ENCODE data around the gene CRYGD.
"Not testable (repeated sequence)": the region's sequence is repeated elsewhere in the genome, so short reads cannot be mapped to it uniquely, and the experiment has no call there.

CRYGD gene

GRCh38 chr2:208103616-208104015 is 20.7 kb downstream of the CRYGD start:
- H3K4me1 Mint-ChIP-seq = no peaks in the 10 kb centered on the region
- no peaks in the 10 kb centered on the region for H3K36me3 Mint-ChIP-seq
- no peaks in the 10 kb centered on the region for H3K9me3 Mint-ChIP-seq
- H3K4me3 Mint-ChIP-seq = no peak overlapping the region
- H3K27me3 Mint-ChIP-seq = peaks cover 58% of the 10 kb centered on the region
- no peak for ATAC-seq
- no peak overlapping the region for H3K27ac Mint-ChIP-seq

- H3K4me1 Mint-ChIP-seq = no peaks in the 10 kb centered on the region
- peaks cover 46% of the 10 kb centered on the region for H3K27me3 Mint-ChIP-seq
- H3K4me3 Mint-ChIP-seq = no peak overlapping the region
- ATAC-seq = no peak
- H3K36me3 Mint-ChIP-seq = no peaks in the 10 kb centered on the region
- no peak overlapping the region for H3K27ac Mint-ChIP-seq
- no peaks in the 10 kb centered on the region for H3K9me3 Mint-ChIP-seq
Observed at GRCh38 chr2:208101716-208102631, 22.4 kb downstream of the CRYGD start.

DNA sequence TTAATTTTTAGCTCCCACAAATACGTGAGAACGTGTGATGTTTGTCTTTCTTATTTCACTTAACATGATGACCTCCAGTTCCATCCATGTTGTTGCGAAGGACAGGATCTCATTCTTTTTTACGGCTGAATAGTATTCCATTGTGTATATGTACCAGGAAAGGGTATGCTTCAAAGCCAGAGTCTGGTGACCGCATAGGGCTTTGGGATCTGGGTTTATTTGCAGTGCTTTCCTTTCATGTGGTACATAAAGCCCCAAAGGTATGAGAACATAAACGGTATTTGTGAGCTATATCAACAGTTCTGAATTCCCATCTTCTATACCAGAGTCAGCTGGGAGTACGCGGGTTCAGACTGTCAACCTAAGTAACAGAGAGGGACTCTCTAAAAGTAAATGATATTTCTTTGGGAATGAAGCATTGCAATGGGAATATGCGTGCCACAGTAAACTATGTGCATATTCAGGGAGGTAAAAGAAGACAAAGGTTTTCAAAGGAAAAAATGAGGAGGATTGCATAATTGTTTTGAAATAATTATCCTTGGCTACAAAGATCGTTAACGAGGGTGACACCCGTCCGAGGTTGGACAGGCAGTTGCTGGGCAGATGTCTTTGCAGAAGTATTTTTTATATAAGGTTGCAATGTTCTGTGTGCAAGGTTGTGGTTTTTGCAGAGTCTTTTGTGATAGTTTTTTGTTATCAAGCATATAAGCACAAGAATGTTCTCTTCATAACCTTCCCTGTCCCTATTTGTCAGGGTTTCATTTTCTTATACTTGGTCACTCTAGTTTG is 24.4 kb downstream of the CRYGD start:
- no peak for ATAC-seq
- no peak overlapping the region for H3K27ac Mint-ChIP-seq
- peaks cover 27% of the 10 kb centered on the region for H3K27me3 Mint-ChIP-seq
- H3K36me3 Mint-ChIP-seq = no peaks in the 10 kb centered on the region
- no peaks in the 10 kb centered on the region for H3K9me3 Mint-ChIP-seq
- no peak overlapping the region for H3K4me3 Mint-ChIP-seq
- H3K4me1 Mint-ChIP-seq = no peaks in the 10 kb centered on the region

GRCh38 chr2:208098701-208099100 is 25.6 kb downstream of the CRYGD start:
- H3K9me3 Mint-ChIP-seq, H3K4me3 Mint-ChIP-seq, ATAC-seq, H3K4me1 Mint-ChIP-seq, H3K36me3 Mint-ChIP-seq, H3K27ac Mint-ChIP-seq: not testable (repeated sequence)
- H3K27me3 Mint-ChIP-seq = peaks cover 20% of the 10 kb centered on the region

DNA sequence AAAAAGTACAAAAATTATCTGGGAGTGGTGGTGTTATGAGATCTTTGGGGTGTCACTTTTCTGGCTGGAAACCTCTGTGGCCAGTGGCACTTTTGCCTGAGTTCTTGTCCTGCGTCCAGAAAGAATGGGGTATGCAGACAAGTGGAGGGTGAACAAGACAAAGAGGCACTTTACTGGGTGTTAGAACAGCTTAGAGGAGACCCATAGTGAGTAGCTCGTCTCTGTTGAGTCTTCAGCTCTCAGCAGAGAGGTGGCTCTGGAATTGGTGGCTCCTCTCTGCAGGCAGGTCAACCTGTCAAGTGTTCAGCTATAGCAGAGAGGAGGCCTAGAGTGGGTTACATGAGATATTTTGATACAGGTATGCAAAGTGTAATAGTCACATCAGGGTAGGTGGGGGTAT is 26.1 kb downstream of the CRYGD start:
- Mint-ChIP-seq H3K9me3 (no peaks in the 10 kb centered on the region), H3K4me3 (no peak overlapping the region)

DNA sequence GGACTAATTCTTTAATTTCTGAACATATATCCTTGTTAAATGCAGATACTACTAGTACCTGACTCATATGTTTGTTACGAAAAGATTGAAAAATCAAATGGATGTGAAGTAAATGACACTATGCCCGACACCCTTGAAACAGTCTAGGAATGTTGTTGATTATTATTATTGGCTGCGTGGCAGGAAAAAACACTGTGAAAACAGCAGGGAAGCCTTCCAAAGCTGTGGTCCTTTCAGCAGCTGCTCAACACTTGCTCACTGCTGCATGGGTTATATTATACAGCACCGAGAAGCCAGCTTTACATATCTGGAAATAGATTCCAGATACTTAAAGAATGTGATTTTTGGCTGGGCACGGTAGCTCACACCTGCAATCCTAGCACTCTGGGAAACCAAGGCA is 26.5 kb downstream of the CRYGD start:
- H3K4me1 Mint-ChIP-seq = no peaks in the 10 kb centered on the region
- H3K36me3 Mint-ChIP-seq = no peaks in the 10 kb centered on the region
- peaks cover 20% of the 10 kb centered on the region for H3K27me3 Mint-ChIP-seq
- no peak overlapping the region for H3K4me3 Mint-ChIP-seq
- no peak for ATAC-seq
- no peak overlapping the region for H3K27ac Mint-ChIP-seq
- H3K9me3 Mint-ChIP-seq = no peaks in the 10 kb centered on the region

More for the DNA sequence above, 26.1 kb downstream of the CRYGD start:
- H3K27me3 Mint-ChIP-seq = peaks cover 20% of the 10 kb centered on the region
- ATAC-seq = no peak
- no peaks in the 10 kb centered on the region for H3K36me3 Mint-ChIP-seq
- H3K27ac Mint-ChIP-seq = no peak overlapping the region
- no peaks in the 10 kb centered on the region for H3K4me1 Mint-ChIP-seq

GRCh38 chr2:208097313-208097712 is 27.0 kb downstream of the CRYGD start:
- no peak overlapping the region for H3K4me3 Mint-ChIP-seq
- H3K9me3 Mint-ChIP-seq = no peaks in the 10 kb centered on the region
- no peaks in the 10 kb centered on the region for H3K36me3 Mint-ChIP-seq
- ATAC-seq = no peak
- no peak overlapping the region for H3K27ac Mint-ChIP-seq
- H3K4me1 Mint-ChIP-seq = no peaks in the 10 kb centered on the region
- peaks cover 20% of the 10 kb centered on the region for H3K27me3 Mint-ChIP-seq

DNA sequence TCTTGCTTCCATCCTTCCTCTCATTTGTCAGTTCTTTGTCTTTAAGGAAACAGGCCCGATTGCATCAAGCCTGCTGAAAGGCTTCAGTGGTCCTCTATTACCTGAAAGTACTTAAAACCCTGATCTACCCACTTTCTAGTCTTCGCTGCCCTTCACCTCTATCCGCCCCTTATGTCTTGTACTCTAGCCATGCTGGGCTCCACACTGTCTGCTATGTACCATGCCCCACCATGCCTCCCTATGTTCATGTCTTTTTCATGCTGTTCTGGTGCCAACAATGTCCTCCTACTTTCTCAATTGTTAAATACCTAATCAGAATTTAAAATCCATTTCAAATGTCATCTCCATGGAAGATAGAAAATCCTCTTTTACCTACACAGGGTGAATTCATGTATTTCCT is 28.2 kb downstream of the CRYGD start:
- Mint-ChIP-seq H3K27me3 (peaks cover 20% of the 10 kb centered on the region), H3K4me1 (no peaks in the 10 kb centered on the region), H3K36me3 (no peaks in the 10 kb centered on the region), H3K27ac (no peak overlapping the region), H3K4me3 (no peak overlapping the region), H3K9me3 (no peaks in the 10 kb centered on the region)
- no peak for ATAC-seq

- no peaks in the 10 kb centered on the region for H3K27me3 Mint-ChIP-seq
- H3K27ac Mint-ChIP-seq = no peak overlapping the region
- H3K36me3 Mint-ChIP-seq = no peaks in the 10 kb centered on the region
- H3K4me1 Mint-ChIP-seq = no peaks in the 10 kb centered on the region
- peaks cover 2% of the 10 kb centered on the region for H3K9me3 Mint-ChIP-seq
- no peak for ATAC-seq
- no peak overlapping the region for H3K4me3 Mint-ChIP-seq
Observed at GRCh38 chr2:208093128-208093527, 31.2 kb downstream of the CRYGD start.

DNA sequence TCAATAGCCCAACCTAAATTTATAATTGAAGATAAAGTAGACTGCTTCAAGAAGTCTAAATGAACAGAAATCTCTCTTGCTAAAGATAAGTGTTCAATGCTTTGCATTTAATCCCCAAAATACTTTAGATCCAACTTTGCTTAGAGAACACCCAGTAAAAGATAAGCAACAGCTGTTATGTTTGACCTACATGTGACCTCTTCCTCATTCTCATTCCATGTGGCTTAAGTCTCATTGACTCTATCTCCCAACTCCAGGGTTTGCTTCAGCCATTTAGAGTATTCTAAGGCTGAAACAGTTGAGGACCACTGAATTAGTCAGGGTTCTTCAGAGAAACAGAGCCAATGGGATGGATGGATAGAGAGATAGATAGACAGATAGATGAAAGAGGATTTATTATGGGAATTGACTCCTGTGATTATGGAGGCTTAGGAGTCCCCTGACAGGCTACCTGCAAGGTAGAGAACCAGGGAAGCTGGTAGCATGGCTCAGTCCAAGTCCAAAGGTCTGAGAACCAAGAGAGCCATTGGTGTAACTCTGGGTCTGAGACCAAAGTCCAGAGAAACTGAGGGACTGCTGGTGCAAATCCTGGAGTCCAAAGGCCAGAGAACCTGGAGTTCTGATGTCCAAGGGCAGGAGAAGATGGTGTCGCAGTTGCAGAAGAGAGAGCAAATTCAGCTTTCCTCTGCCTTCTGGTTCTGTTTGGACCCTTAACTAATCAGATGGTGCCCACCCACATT is 32.1 kb downstream of the CRYGD start:
- Mint-ChIP-seq H3K27me3 (no peaks in the 10 kb centered on the region), H3K36me3 (no peaks in the 10 kb centered on the region), H3K9me3 (peaks cover 2% of the 10 kb centered on the region), H3K4me3 (no peak overlapping the region), H3K27ac (no peak overlapping the region), H3K4me1 (no peaks in the 10 kb centered on the region)
- no peak for ATAC-seq

GRCh38 chr2:208090420-208090819 is 33.9 kb downstream of the CRYGD start:
- Mint-ChIP-seq H3K27me3 (no peaks in the 10 kb centered on the region), H3K27ac (no peak overlapping the region), H3K9me3 (peaks cover 2% of the 10 kb centered on the region), H3K4me3 (no peak overlapping the region), H3K36me3 (no peaks in the 10 kb centered on the region), H3K4me1 (no peaks in the 10 kb centered on the region)
- no peak for ATAC-seq

- Mint-ChIP-seq H3K27me3 (peaks cover 13% of the 10 kb centered on the region), H3K9me3 (peaks cover 2% of the 10 kb centered on the region), H3K4me3 (no peak overlapping the region), H3K4me1 (no peaks in the 10 kb centered on the region), H3K36me3 (no peaks in the 10 kb centered on the region), H3K27ac (no peak overlapping the region)
- no peak for ATAC-seq
Observed at GRCh38 chr2:208086029-208086428, 38.3 kb downstream of the CRYGD start.

- H3K4me1 Mint-ChIP-seq = no peaks in the 10 kb centered on the region
Observed at GRCh38 chr2:208083807-208084206, 40.5 kb downstream of the CRYGD start.

GRCh38 chr2:208077276-208077675 is 47.0 kb downstream of the CRYGD start:
- H3K27ac Mint-ChIP-seq = no peak overlapping the region
- peaks cover 4% of the 10 kb centered on the region for H3K4me1 Mint-ChIP-seq
- H3K4me3 Mint-ChIP-seq = no peak overlapping the region
- H3K36me3 Mint-ChIP-seq = no peaks in the 10 kb centered on the region
- H3K27me3 Mint-ChIP-seq = peaks cover 81% of the 10 kb centered on the region
- no peak for ATAC-seq
- H3K9me3 Mint-ChIP-seq = peaks cover 6% of the 10 kb centered on the region

More at GRCh38 chr2:208083807-208084206, 40.5 kb downstream of the CRYGD start:
- peaks cover 8% of the 10 kb centered on the region for H3K9me3 Mint-ChIP-seq
- no peak for ATAC-seq
- peaks cover 29% of the 10 kb centered on the region for H3K27me3 Mint-ChIP-seq
- no peak overlapping the region for H3K27ac Mint-ChIP-seq
- H3K4me3 Mint-ChIP-seq = no peak overlapping the region
- H3K36me3 Mint-ChIP-seq = no peaks in the 10 kb centered on the region
